Astrocyte (in vitro differentiated cells and primary cell): ENCODE data around the gene MATN1. TPM values are rescaled to one million over a fixed set of nuclear protein-coding genes. Genes with fewer than 3 reads are reported as not detected.

Experiments used
- DNase-seq: peaks from one replicate; pipeline ENCODE4 v3.0.0-alpha.2; 2010; ENCODE audit warnings: low read depth
- FAIRE-seq: peaks from 2 replicates; lab custom pipeline; 2011; peaks lifted over from hg19 to GRCh38; lab: Jason Lieb, UNC
- H2AFZ ChIP-seq: 2 replicates; pipeline ENCODE4 v1.6.0; 2012; ENCODE audit warnings: low read depth, low read length, inconsistent platforms
- H3K27ac ChIP-seq: 2 replicates; pipeline ENCODE4 v1.5.1; 2011; ENCODE audit warnings: low read depth, low read length, inconsistent platforms
- H3K27me3 ChIP-seq: 2 replicates; pipeline ENCODE4 v1.6.0; 2011; ENCODE audit warnings: low read length, inconsistent platforms; ENCODE audit not compliant: insufficient read depth
- H3K36me3 ChIP-seq: 2 replicates; pipeline ENCODE4 v1.5.1; 2011; ENCODE audit warnings: low read length, inconsistent platforms; ENCODE audit not compliant: insufficient read depth
- H3K4me1 ChIP-seq: 2 replicates; pipeline ENCODE4 v1.5.1; 2011; ENCODE audit warnings: low read length, inconsistent platforms; ENCODE audit not compliant: insufficient read depth
- H3K4me2 ChIP-seq: 2 replicates; pipeline ENCODE4 v1.6.0; 2012; ENCODE audit warnings: low read length, inconsistent platforms
- H3K4me3 ChIP-seq: 2 replicates; pipeline ENCODE4 v1.5.1; 2011; ENCODE audit warnings: low read depth, mild to moderate bottlenecking, low read length, inconsistent platforms; ENCODE audit not compliant: insufficient read depth
- H3K79me2 ChIP-seq: 2 replicates; pipeline ENCODE4 v1.6.0; 2012; ENCODE audit warnings: mild to moderate bottlenecking, low read length, inconsistent platforms; ENCODE audit not compliant: insufficient read depth
- H3K9ac ChIP-seq: 2 replicates; pipeline ENCODE4 v1.6.0; 2012; ENCODE audit warnings: mild to moderate bottlenecking, low read length, inconsistent platforms
- H3K9me3 ChIP-seq: 2 replicates; pipeline ENCODE4 v1.5.1; 2012; ENCODE audit warnings: low read depth, mild to moderate bottlenecking, low read length, inconsistent platforms; ENCODE audit not compliant: insufficient read depth
- H4K20me1 ChIP-seq: 2 replicates; pipeline ENCODE4 v1.6.0; 2012; ENCODE audit warnings: low read length, inconsistent platforms; ENCODE audit not compliant: insufficient read depth
- H3K27ac Mint-ChIP-seq: one replicate; pipeline ENCODE4 v1.8.0; 2021; ENCODE audit warnings: mild to moderate bottlenecking, mixed read lengths; ENCODE audit not compliant: unreplicated experiment
- H3K27me3 Mint-ChIP-seq: one replicate; pipeline ENCODE4 v1.8.0; 2021; ENCODE audit warnings: low read depth, mixed read lengths; ENCODE audit not compliant: unreplicated experiment
- H3K36me3 Mint-ChIP-seq: one replicate; pipeline ENCODE4 v1.8.0; 2021; ENCODE audit warnings: low read depth, mixed read lengths; ENCODE audit not compliant: unreplicated experiment
- H3K4me1 Mint-ChIP-seq: one replicate; pipeline ENCODE4 v1.8.0; 2021; ENCODE audit warnings: low read depth, mixed read lengths; ENCODE audit not compliant: unreplicated experiment
- H3K4me3 Mint-ChIP-seq: one replicate; pipeline ENCODE4 v1.8.0; 2021; ENCODE audit warnings: mild to moderate bottlenecking, moderate library complexity, mixed read lengths; ENCODE audit not compliant: unreplicated experiment
- H3K9me3 Mint-ChIP-seq: one replicate; pipeline ENCODE4 v1.8.0; 2021; ENCODE audit warnings: mild to moderate bottlenecking, mixed read lengths; ENCODE audit not compliant: unreplicated experiment
- EZH2 ChIP-seq: IDR thresholded peaks from 2 replicates; pipeline ENCODE4 v1.6.1; 2012; ENCODE audit warnings: mild to moderate bottlenecking, low read length, inconsistent platforms; ENCODE audit not compliant: insufficient read depth
- total RNA-seq: library from RNA; stranded (reverse); gene quantifications from 2 replicates; pipeline ENCODE4 v1.2.1, GENCODE V29; 2021
- TF ChIP-seq, protein P1 (sequence below): IDR thresholded peaks from 2 replicates; pipeline ENCODE4 v1.5.1; 2011; ENCODE audit warnings: low read depth, mild to moderate bottlenecking, inconsistent platforms, low read length, moderate library complexity; ENCODE audit not compliant: insufficient read depth

The MATN1 gene
- total RNA-seq, 1 donor from 2014 or later = 0.32 TPM

DNA sequence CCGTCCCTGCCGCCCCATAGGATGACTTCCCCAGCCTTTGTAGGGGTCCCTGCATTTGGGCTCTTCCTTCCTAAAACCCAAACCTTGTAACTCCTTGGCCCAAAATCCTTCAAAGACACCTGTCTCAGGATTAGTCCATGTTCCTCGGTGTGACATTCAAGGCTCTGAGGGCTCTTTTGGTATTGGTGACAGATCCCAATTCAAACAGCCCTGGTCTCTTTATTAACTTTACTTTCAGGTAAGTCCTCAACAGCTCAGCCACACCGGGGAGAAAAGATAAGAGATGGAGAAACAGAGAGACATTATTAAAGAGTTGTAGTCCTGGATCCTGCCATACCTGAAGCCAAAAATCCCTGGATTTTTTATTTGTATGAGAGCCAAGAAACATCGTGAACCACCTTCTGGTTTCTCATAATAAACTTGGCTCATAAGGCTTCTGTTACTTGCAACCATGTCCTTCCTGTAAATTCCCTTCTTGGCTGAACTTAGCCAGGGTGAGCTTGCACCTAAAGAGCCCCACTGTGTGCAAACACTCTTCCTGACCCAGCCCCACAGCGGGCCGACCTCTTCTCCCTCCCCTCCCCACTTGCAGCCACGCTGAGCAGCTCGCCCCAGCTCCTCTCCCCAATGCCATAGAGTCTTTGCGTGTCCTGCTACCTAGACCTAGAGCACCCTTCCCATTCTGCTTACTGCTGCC is 7.9 kb upstream of the MATN1 start:
- no peak for DNase-seq
- Mint-ChIP-seq H3K4me1 (peaks cover 21% of the 10 kb centered on the region), H3K36me3 (no peaks in the 10 kb centered on the region), H3K4me3 (no peak overlapping the region), H3K27ac (no peak overlapping the region), H3K9me3 (no peaks in the 10 kb centered on the region), H3K27me3 (peaks cover 13% of the 10 kb centered on the region)
- no peak for FAIRE-seq
- peaks cover 5% of the 10 kb centered on the region for H3K27me3 ChIP-seq
- no peak for TF ChIP-seq EZH2
- TF ChIP-seq, protein P1, sequence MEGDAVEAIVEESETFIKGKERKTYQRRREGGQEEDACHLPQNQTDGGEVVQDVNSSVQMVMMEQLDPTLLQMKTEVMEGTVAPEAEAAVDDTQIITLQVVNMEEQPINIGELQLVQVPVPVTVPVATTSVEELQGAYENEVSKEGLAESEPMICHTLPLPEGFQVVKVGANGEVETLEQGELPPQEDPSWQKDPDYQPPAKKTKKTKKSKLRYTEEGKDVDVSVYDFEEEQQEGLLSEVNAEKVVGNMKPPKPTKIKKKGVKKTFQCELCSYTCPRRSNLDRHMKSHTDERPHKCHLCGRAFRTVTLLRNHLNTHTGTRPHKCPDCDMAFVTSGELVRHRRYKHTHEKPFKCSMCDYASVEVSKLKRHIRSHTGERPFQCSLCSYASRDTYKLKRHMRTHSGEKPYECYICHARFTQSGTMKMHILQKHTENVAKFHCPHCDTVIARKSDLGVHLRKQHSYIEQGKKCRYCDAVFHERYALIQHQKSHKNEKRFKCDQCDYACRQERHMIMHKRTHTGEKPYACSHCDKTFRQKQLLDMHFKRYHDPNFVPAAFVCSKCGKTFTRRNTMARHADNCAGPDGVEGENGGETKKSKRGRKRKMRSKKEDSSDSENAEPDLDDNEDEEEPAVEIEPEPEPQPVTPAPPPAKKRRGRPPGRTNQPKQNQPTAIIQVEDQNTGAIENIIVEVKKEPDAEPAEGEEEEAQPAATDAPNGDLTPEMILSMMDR = no peak
- no peaks in the 10 kb centered on the region for H3K9me3 ChIP-seq
- H2AFZ ChIP-seq = no peak overlapping the region
- H3K79me2 ChIP-seq = no peaks in the 10 kb centered on the region
- no peak overlapping the region for H3K9ac ChIP-seq
- no peaks in the 10 kb centered on the region for H4K20me1 ChIP-seq
- H3K27ac ChIP-seq = no peak overlapping the region
- peaks cover 8% of the 10 kb centered on the region for H3K4me1 ChIP-seq
- no peaks in the 10 kb centered on the region for H3K36me3 ChIP-seq
- H3K4me3 ChIP-seq = no peak overlapping the region
- no peak overlapping the region for H3K4me2 ChIP-seq

DNA sequence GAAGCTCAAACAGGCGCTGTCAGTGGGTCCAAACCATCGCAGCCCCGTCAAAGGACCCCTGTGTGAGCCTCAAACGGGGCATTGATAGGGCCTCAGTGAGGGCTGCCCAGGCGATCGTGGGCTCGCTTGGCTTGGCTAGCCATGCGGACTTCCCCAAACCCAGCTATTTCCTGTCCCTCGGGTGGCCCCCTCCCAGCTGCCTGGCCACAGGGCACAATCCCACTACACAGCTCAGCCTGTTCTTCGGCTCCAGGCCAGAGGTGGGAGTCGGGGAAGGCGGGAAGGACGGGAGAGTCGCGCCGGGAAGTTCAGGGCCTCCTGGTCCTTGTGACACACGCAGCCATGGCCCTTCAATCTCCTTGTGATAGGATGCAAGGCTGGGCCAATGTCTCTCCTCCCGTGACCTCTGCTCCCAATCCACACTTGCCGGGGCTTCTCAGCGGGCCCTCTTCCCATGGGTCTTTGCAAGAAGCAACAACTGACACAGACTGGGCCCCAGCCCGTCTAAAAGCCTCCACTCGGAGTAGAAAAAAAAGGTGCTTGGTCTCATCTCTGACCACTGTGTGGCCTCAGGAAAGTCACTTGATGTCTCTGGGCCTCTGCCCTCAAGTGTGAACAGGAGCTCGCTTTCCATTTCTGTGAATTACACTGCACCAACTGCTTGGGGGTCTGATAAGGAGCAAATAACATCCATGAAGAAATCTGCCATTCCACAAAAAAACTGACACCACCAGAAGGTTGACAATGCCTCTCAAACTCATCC is 7.1 kb upstream of the MATN1 start:
- Histone ChIP-seq H3K27me3 (peaks cover 5% of the 10 kb centered on the region), H4K20me1 (no peaks in the 10 kb centered on the region), H3K9me3 (no peaks in the 10 kb centered on the region), H3K79me2 (no peaks in the 10 kb centered on the region), H3K4me2 (no peak overlapping the region), H2AFZ (no peak overlapping the region), H3K9ac (no peak overlapping the region), H3K4me3 (no peak overlapping the region), H3K27ac (no peak overlapping the region), H3K36me3 (no peaks in the 10 kb centered on the region), H3K4me1 (peaks cover 8% of the 10 kb centered on the region)
- Mint-ChIP-seq H3K9me3 (no peaks in the 10 kb centered on the region), H3K36me3 (no peaks in the 10 kb centered on the region), H3K27me3 (peaks cover 8% of the 10 kb centered on the region), H3K4me1 (peaks cover 21% of the 10 kb centered on the region), H3K4me3 (no peak overlapping the region), H3K27ac (no peak overlapping the region)
- DNase-seq (no peak), FAIRE-seq (no peak)
- TF ChIP-seq, protein P1 = no peak
- TF ChIP-seq EZH2 = no peak
